ENCODE results near the gene DOK3.

DNA sequence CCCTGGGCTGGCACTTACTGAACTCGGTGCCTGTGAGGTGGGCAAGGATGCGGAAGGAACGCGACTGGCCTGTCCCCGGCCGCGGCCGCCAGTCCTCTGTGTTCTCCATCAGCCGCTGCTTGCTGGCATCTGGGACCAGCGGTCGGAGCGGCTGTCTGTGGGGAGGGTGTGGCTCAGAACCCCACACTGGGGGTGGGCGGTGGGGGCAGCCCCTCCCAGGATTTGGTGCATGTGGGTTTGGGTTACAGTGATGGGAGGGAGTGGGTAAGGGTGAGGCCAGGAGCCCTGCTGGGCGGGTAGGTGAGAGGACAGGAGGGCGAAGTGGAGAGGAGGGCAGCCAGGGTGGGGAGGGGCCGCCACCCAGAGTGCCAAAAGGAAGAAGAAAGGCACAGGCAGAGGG is 18.6 kb downstream of the DOK3 start:
- TF ChIP-seq, protein P1, sequence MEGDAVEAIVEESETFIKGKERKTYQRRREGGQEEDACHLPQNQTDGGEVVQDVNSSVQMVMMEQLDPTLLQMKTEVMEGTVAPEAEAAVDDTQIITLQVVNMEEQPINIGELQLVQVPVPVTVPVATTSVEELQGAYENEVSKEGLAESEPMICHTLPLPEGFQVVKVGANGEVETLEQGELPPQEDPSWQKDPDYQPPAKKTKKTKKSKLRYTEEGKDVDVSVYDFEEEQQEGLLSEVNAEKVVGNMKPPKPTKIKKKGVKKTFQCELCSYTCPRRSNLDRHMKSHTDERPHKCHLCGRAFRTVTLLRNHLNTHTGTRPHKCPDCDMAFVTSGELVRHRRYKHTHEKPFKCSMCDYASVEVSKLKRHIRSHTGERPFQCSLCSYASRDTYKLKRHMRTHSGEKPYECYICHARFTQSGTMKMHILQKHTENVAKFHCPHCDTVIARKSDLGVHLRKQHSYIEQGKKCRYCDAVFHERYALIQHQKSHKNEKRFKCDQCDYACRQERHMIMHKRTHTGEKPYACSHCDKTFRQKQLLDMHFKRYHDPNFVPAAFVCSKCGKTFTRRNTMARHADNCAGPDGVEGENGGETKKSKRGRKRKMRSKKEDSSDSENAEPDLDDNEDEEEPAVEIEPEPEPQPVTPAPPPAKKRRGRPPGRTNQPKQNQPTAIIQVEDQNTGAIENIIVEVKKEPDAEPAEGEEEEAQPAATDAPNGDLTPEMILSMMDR (IDR thresholded peaks at IDR 0.05), result no peak
- TF ChIP-seq HDAC2 (IDR thresholded peaks at IDR 0.05), result no peak

All from A549 (cell line).